Stimulated activated CD4-positive, alpha-beta T cell treated with anti-CD3 and anti-CD28 coated beads, Interleukin-4, amount 100 ng/mL, for 48 hours (primary cell): ENCODE results near the gene FBN3.
"Not testable (repeated sequence)": the region's sequence is repeated elsewhere in the genome, so short reads cannot be mapped to it uniquely, and the experiment has no call there.

Source experiments
- DNase-seq, 2 donors: peaks; one replicate each; pipeline ENCODE4 v3.0.0-alpha.2; 2020; ENCODE audit warnings: low read depth in 2 of 2

FBN3 gene

GRCh38 chr19:8149261-8150094, at the start of gene FBN3:
Gene FBN3 (minus strand): TSS chr19:8149592. CDS start chr19:8147480, 2,112 bp downstream.
- no peak for DNase-seq

- no peak for DNase-seq
Observed at GRCh38 chr19:8196271-8196927, 47.0 kb upstream of the FBN3 start.

GRCh38 chr19:8194528-8195267, 45.3 kb upstream of the FBN3 start:
- no peak for DNase-seq

- DNase-seq = no peak
Observed at GRCh38 chr19:8192221-8192820, 42.9 kb upstream of the FBN3 start.

GRCh38 chr19:8185343-8186068, 36.1 kb upstream of the FBN3 start:
- DNase-seq = no peak

GRCh38 chr19:8184274-8184673, 34.9 kb upstream of the FBN3 start:
- no peak for DNase-seq

- DNase-seq = no peak
Observed at GRCh38 chr19:8180018-8180417, 30.6 kb upstream of the FBN3 start.

- DNase-seq = no peak
Observed at GRCh38 chr19:8174706-8175105, 25.3 kb upstream of the FBN3 start.

GRCh38 chr19:8168537-8168936, 19.1 kb upstream of the FBN3 start:
- no peak for DNase-seq

- no peak for DNase-seq
Observed at GRCh38 chr19:8167985-8168384, 18.6 kb upstream of the FBN3 start.

GRCh38 chr19:8163759-8164158, 14.4 kb upstream of the FBN3 start:
- DNase-seq = no peak

GRCh38 chr19:8161135-8161646, 11.8 kb upstream of the FBN3 start:
- DNase-seq = peak in 1 of 2 donors; percentile 16

- not testable (repeated sequence) for DNase-seq
Observed at GRCh38 chr19:8159322-8159721, 9.9 kb upstream of the FBN3 start.

- DNase-seq = peak in 1 of 2 donors; percentile 32
Observed at GRCh38 chr19:8158411-8159074, 9.2 kb upstream of the FBN3 start.

- no peak for DNase-seq
Observed at GRCh38 chr19:8155318-8155717, 5.9 kb upstream of the FBN3 start.

- peak; percentile 13 to 24 for DNase-seq
Observed at GRCh38 chr19:8154014-8154413, 4.6 kb upstream of the FBN3 start.

GRCh38 chr19:8151767-8152035, 2.3 kb upstream of the FBN3 start:
- DNase-seq = no peak

- no peak for DNase-seq
Observed at GRCh38 chr19:8150998-8151766, 1.8 kb upstream of the FBN3 start.

- no peak for DNase-seq
Observed at GRCh38 chr19:8150178-8150865, 930 bp upstream of the FBN3 start.
